ENCODE data around the gene LARGE1.

Gene LARGE1

GRCh38 chr22:33386270-33386669, 534.0 kb downstream of the LARGE1 start:
- no peak overlapping the region for H3K4me3 ChIP-seq (ENCODE audit: low read depth, low read length, poor library complexity, severe bottlenecking)
- H3K9me3 ChIP-seq (ENCODE audit: low read length): no peaks in the 10 kb centered on the region
- no peaks in the 10 kb centered on the region for H3K9me2 ChIP-seq (ENCODE audit: low read depth, low read length)
- H3K4me2 ChIP-seq (ENCODE audit: low read length): no peak overlapping the region
- no peak overlapping the region for H3K9ac ChIP-seq (ENCODE audit: low read length)
- no peaks in the 10 kb centered on the region for H3F3A ChIP-seq (ENCODE audit: insufficient read depth, low read length)
- H3K79me2 ChIP-seq (ENCODE audit: insufficient read depth, low read length): no peaks in the 10 kb centered on the region
- no peak overlapping the region for H3K27ac ChIP-seq (ENCODE audit: low read depth, low read length, poor library complexity, severe bottlenecking)
- no peak for TF ChIP-seq CTCF (IDR thresholded peaks at IDR 0.05; ENCODE audit: low read length)
- TF ChIP-seq EZH2 (IDR thresholded peaks at IDR 0.05; ENCODE audit: borderline replicate concordance, low read length): no peak
- H4K20me1 ChIP-seq (ENCODE audit: insufficient read depth, low read length): no peaks in the 10 kb centered on the region
- H3K4me1 ChIP-seq (ENCODE audit: insufficient read depth, low read length, severe bottlenecking): no peaks in the 10 kb centered on the region
- no peaks in the 10 kb centered on the region for H3K27me3 ChIP-seq (ENCODE audit: insufficient read depth, low read length)
- no peak overlapping the region for H2AFZ ChIP-seq (ENCODE audit: low read length)
- no peaks in the 10 kb centered on the region for H3K36me3 ChIP-seq (ENCODE audit: insufficient read depth, low read length)

- Histone ChIP-seq H3K4me1 (ENCODE audit: insufficient read depth, low read length, severe bottlenecking) (no peaks in the 10 kb centered on the region), H3K36me3 (ENCODE audit: insufficient read depth, low read length) (no peaks in the 10 kb centered on the region), H3K79me2 (ENCODE audit: insufficient read depth, low read length) (no peaks in the 10 kb centered on the region), H3K9me3 (ENCODE audit: low read length) (no peaks in the 10 kb centered on the region), H3F3A (ENCODE audit: insufficient read depth, low read length) (no peaks in the 10 kb centered on the region), H3K4me2 (ENCODE audit: low read length) (no peak overlapping the region), H3K4me3 (ENCODE audit: low read depth, low read length, poor library complexity, severe bottlenecking) (no peak overlapping the region), H3K9me2 (ENCODE audit: low read depth, low read length) (no peaks in the 10 kb centered on the region), H2AFZ (ENCODE audit: low read length) (no peak overlapping the region), H3K9ac (ENCODE audit: low read length) (no peak overlapping the region), H3K27ac (ENCODE audit: low read depth, low read length, poor library complexity, severe bottlenecking) (no peak overlapping the region), H4K20me1 (ENCODE audit: insufficient read depth, low read length) (no peaks in the 10 kb centered on the region), H3K27me3 (ENCODE audit: insufficient read depth, low read length) (no peaks in the 10 kb centered on the region)
- no peak for TF ChIP-seq EZH2 (IDR thresholded peaks at IDR 0.05; ENCODE audit: borderline replicate concordance, low read length)
- TF ChIP-seq CTCF (IDR thresholded peaks at IDR 0.05; ENCODE audit: low read length): no peak
Observed at GRCh38 chr22:33385611-33386010, 534.7 kb downstream of the LARGE1 start.

GRCh38 chr22:33382436-33382835, 537.8 kb downstream of the LARGE1 start:
- no peak overlapping the region for H3K4me3 ChIP-seq (ENCODE audit: low read depth, low read length, poor library complexity, severe bottlenecking)
- H2AFZ ChIP-seq (ENCODE audit: low read length): no peak overlapping the region
- H3K27ac ChIP-seq (ENCODE audit: low read depth, low read length, poor library complexity, severe bottlenecking): no peak overlapping the region
- no peak overlapping the region for H3K4me2 ChIP-seq (ENCODE audit: low read length)
- no peaks in the 10 kb centered on the region for H3K27me3 ChIP-seq (ENCODE audit: insufficient read depth, low read length)
- no peak for TF ChIP-seq EZH2 (IDR thresholded peaks at IDR 0.05; ENCODE audit: borderline replicate concordance, low read length)
- TF ChIP-seq CTCF (IDR thresholded peaks at IDR 0.05; ENCODE audit: low read length): no peak
- H3K9me2 ChIP-seq (ENCODE audit: low read depth, low read length): no peaks in the 10 kb centered on the region
- no peak overlapping the region for H3K9ac ChIP-seq (ENCODE audit: low read length)
- no peaks in the 10 kb centered on the region for H3K36me3 ChIP-seq (ENCODE audit: insufficient read depth, low read length)
- no peaks in the 10 kb centered on the region for H3K79me2 ChIP-seq (ENCODE audit: insufficient read depth, low read length)
- H3K9me3 ChIP-seq (ENCODE audit: low read length): no peaks in the 10 kb centered on the region
- no peaks in the 10 kb centered on the region for H3K4me1 ChIP-seq (ENCODE audit: insufficient read depth, low read length, severe bottlenecking)
- H3F3A ChIP-seq (ENCODE audit: insufficient read depth, low read length): no peaks in the 10 kb centered on the region
- no peaks in the 10 kb centered on the region for H4K20me1 ChIP-seq (ENCODE audit: insufficient read depth, low read length)
